K562 (cell line): Measurements from ENCODE around the gene CEP290. TPM values are rescaled to one million over a fixed set of nuclear protein-coding genes. Genes with fewer than 3 reads are reported as not detected.
A peak's percentile ranks its signal among the peaks of the same experiment; 100 is the strongest.
"Not testable (repeated sequence)": the region's sequence is repeated elsewhere in the genome, so short reads cannot be mapped to it uniquely, and the experiment has no call there.

Experiments used
- ATAC-seq: fragments of 200-7000 bp; cut with Tn5 transposase; 3 replicates; pipeline ENCODE4 v1.9.1; 2020; ENCODE audit warnings: moderate library complexity
- BruUV-seq: library from RNA; stranded (reverse); fragments of 400-500 nt; replicated peaks from 2 replicates; lab custom pipeline; 2021; lab: Mats Ljungman, UMichigan
- CTCF ChIA-PET: fragments of 300-600 bp; formaldehyde crosslinking; extraction: SDS; loops from one replicate; lab custom pipeline; 2021; ENCODE audit warnings: low intra/inter-chr PET ratio; lab: Yijun Ruan, JAX
- POLR2A ChIA-PET: fragments of 300-600, 350-650 bp; sonication (Branson Sonifier 250); formaldehyde crosslinking; extraction: SDS; loops from one replicate; lab custom pipeline; 2021; ENCODE audit warnings: antibody characterized with exemption, inconsistent platforms; lab: Yijun Ruan, JAX
- DNase-seq, 4 experiments: peaks; one replicate each; pipeline versions ENCODE4 v3.0.0 to v3.0.0-alpha.2; 2011 to 2018; ENCODE audit warnings: low spot score in 3 of 4, mixed read lengths in 3 of 4; ENCODE audit errors: extremely low read depth in 1 of 4
- FAIRE-seq: peaks from 2 replicates; lab custom pipeline; 2011; peaks lifted over from hg19 to GRCh38; lab: Jason Lieb, UNC
- H2AFZ ChIP-seq: 2 replicates; pipeline ENCODE4 v1.6.0; 2011; ENCODE audit warnings: low read depth, low read length, control low read depth, inconsistent platforms
- H3K27ac ChIP-seq: fragments of 200-600 bp; 3 replicates; pipeline ENCODE4 v1.8.0; 2011; ENCODE audit warnings: low read depth, mild to moderate bottlenecking, control low read depth, inconsistent platforms, low read length, moderate library complexity, mixed read lengths; ENCODE audit errors: extremely low read depth
- H3K27me3 ChIP-seq, 2 experiments: fragments of 300-600 bp in 1 of 2; 2 replicates in 1 of 2; 3 replicates in 1 of 2; pipeline versions ENCODE4 v1.6.0 to v1.8.0; 2011; ENCODE audit warnings: inconsistent platforms in 2 of 2, low read length in 2 of 2, mild to moderate bottlenecking in 1 of 2, mixed read lengths in 1 of 2, moderate library complexity in 1 of 2; ENCODE audit not compliant: control insufficient read depth in 2 of 2, insufficient read depth in 2 of 2
- H3K36me3 ChIP-seq: fragments of 300-600 bp; 3 replicates; pipeline ENCODE4 v1.8.0; 2011; ENCODE audit warnings: mild to moderate bottlenecking, low read length, inconsistent platforms; ENCODE audit not compliant: control insufficient read depth, insufficient read depth
- H3K4me1 ChIP-seq, 2 experiments: fragments of 200-600 bp in 1 of 2; replicated peaks in 1 of 2; 2 replicates in 1 of 2; 3 replicates in 1 of 2; pipeline versions ENCODE4 v1.5.1 to v1.8.0; 2011; ENCODE audit warnings: inconsistent platforms in 2 of 2, low read length in 2 of 2, mild to moderate bottlenecking in 1 of 2, mixed read lengths in 1 of 2, moderate library complexity in 1 of 2; ENCODE audit not compliant: control insufficient read depth in 2 of 2, insufficient read depth in 2 of 2
- H3K4me2 ChIP-seq: 2 replicates; pipeline ENCODE4 v1.6.1; 2011; ENCODE audit warnings: low read length, control low read depth, inconsistent platforms, mixed read lengths; ENCODE audit not compliant: insufficient read depth
- H3K4me3 ChIP-seq: fragments of 200-600 bp; sonication (generic), shearing (Covaris generic); 2 replicates; pipeline ENCODE4 v1.5.1; 2016; ENCODE audit warnings: control low read depth, inconsistent platforms
- H3K79me2 ChIP-seq: fragments of 200-600 bp; 3 replicates; pipeline ENCODE4 v1.8.0; 2011; ENCODE audit warnings: low read length, inconsistent platforms; ENCODE audit not compliant: control insufficient read depth, insufficient read depth
- H3K9ac ChIP-seq, 2 experiments: 2 replicates each; pipeline versions ENCODE4 v1.6.0 to v1.6.1; 2011; ENCODE audit warnings: low read depth in 2 of 2, low read length in 2 of 2, control low read depth in 1 of 2, inconsistent platforms in 1 of 2, mild to moderate bottlenecking in 1 of 2, mixed read lengths in 1 of 2; ENCODE audit not compliant: insufficient read depth in 1 of 2
- H3K9me1 ChIP-seq: one replicate; pipeline ENCODE4 v1.6.0; 2011; ENCODE audit warnings: inconsistent platforms, mild to moderate bottlenecking, low read length, moderate library complexity; ENCODE audit not compliant: control insufficient read depth, insufficient read depth
- H3K9me3 ChIP-seq: replicated peaks from 2 replicates; pipeline ENCODE4 v1.5.1; 2011; ENCODE audit warnings: low read depth, low read length, inconsistent platforms; ENCODE audit not compliant: control insufficient read depth, insufficient read depth
- H4K20me1 ChIP-seq: replicated peaks from 2 replicates; pipeline ENCODE4 v1.6.1; 2011; ENCODE audit warnings: low read length, inconsistent platforms, mixed read lengths; ENCODE audit not compliant: control insufficient read depth, insufficient read depth
- ELF2 ChIP-seq: fragments of 250-450 bp; sonication (Bioruptor Pico); IDR thresholded peaks from 2 replicates; pipeline ENCODE4 v1.5.0; 2021; ENCODE audit warnings: mild to moderate bottlenecking
- ERF ChIP-seq: fragments of 450-650 bp; formaldehyde crosslinking; IDR thresholded peaks from 2 replicates; pipeline ENCODE4 v1.4.0; 2020; ENCODE audit warnings: mild to moderate bottlenecking, mixed read lengths
- KAT7 ChIP-seq: sonication (generic); formaldehyde crosslinking; IDR thresholded peaks from 2 replicates; pipeline ENCODE4 v1.8.0; 2022; ENCODE audit warnings: missing genetic modification reagents, mild to moderate bottlenecking, borderline replicate concordance
- TAF1 ChIP-seq: IDR thresholded peaks from 2 replicates; pipeline ENCODE4 v1.6.1; 2011; ENCODE audit warnings: mild to moderate bottlenecking, low read length, moderate library complexity; ENCODE audit not compliant: insufficient read depth, control insufficient read depth, severe bottlenecking; ENCODE audit errors: extremely low read depth
- TRIM24 ChIP-seq, 2 experiments: fragments of 450-650 bp; IDR thresholded peaks; 2 replicates each; pipeline ENCODE4 v1.6.1; 2016
- ZBTB1 ChIP-seq: sonication (generic); formaldehyde crosslinking; IDR thresholded peaks from 2 replicates; pipeline ENCODE4 v1.8.1; 2023; ENCODE audit warnings: missing genetic modification reagents, low read depth, mild to moderate bottlenecking, borderline replicate concordance
- ZNF274 ChIP-seq: IDR thresholded peaks from 2 replicates; pipeline ENCODE4 v1.6.1; 2011; ENCODE audit warnings: low read depth, mild to moderate bottlenecking, low read length, moderate library complexity, borderline replicate concordance
- WGBS: fragments of 100-300 bp; shearing (Covaris generic); methylation state at CpG from one replicate; pipeline ENCODE4 v1.1.6; 2016; ENCODE audit warnings: low coverage, mixed read lengths; ENCODE audit not compliant: insufficient coverage; ENCODE audit errors: missing lambda C conversion rate; 5-methylcytosine and 5-hydroxymethylcytosine counted together
- in situ Hi-C: fragments of 300-500 bp; cut with MboI; formaldehyde crosslinking; loops from 4 replicates; pipeline ENCODE4 v1.15.0; 2018; ENCODE audit warnings: inconsistent platforms, mixed read lengths
- intact Hi-C: fragments of 100-400 bp; cut with micrococcal nuclease; formaldehyde crosslinking; loops from 2 replicates; pipeline ENCODE4 v1.14.2; 2022
- polyA plus RNA-seq, 8 experiments: library from polyadenylated mRNA; depleted of rRNA in 4 of 8; stranded (reverse) in 5 of 8; unstranded in 3 of 8; fragments of >200 nt; fragmentation: Nextera tagmentation in 2 of 8; fragmentation: Illumina TruSeq in 1 of 8; extraction: Ambion mirVana in 2 of 8; extraction: Trizol in 1 of 8; gene quantifications; 2 replicates each; pipeline versions ENCODE4 v1.2.1 to v1.2.3, GENCODE V29; 2011 to 2014; ENCODE audit warnings: inconsistent platforms in 1 of 8, missing spikeins in 1 of 8
- total RNA-seq, 7 experiments: library from RNA; depleted of rRNA in 6 of 7; stranded (reverse); fragments of >200 nt in 6 of 7; fragmentation: Illumina TruSeq in 2 of 7; extraction: Trizol in 2 of 7; gene quantifications; 2 replicates each; pipeline versions ENCODE4 v1.2.1 to v1.2.3, GENCODE V29; 2011 to 2021; ENCODE audit warnings: low replicate concordance in 1 of 7
- TF ChIP-seq, protein P1 (sequence below): fragments of 450-650 bp; formaldehyde crosslinking; IDR thresholded peaks from 2 replicates; pipeline ENCODE4 v1.4.0; 2022; ENCODE audit warnings: missing genetic modification characterization

Gene CEP290
- total and polyA plus RNA-seq, 9 of the 15 experiments (the other 6 are each of a cell fraction or from before 2014, with no cell fraction given): 7.2 to 19.4 (median 18.1) TPM

DNA sequence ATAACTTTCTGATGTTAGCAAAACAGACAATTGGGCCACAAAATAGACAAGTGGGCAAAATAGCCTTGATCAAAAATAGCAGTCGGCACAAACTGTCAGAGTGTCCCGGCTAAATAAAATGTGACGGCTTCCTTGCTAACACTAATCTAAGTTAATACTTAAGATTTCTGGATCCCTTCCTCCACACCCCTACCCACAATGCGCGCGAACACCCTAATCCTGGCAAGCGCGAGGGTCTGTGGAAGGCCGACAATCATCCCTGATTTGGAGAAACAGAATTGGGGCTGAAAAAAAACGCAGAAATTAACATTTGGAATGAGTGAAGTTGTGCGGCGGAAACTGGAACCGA is 489 bp downstream of the CEP290 start:
- Histone ChIP-seq H3K4me1 (peaks cover 0 to 7% of the 10 kb centered on the region in 2 experiments; a peak in 2 of 5 replicates), H3K9me1 (no peaks in the 10 kb centered on the region), H3K36me3 (peaks cover 29% of the 10 kb centered on the region; the same call in 2 of the 3 replicates), H3K4me3 (peak overlapping the region; percentile 68), H3K79me2 (peaks cover 45% of the 10 kb centered on the region), H4K20me1 (no peaks in the 10 kb centered on the region), H3K27ac (peak overlapping the region; percentile 66), H3K4me2 (peak overlapping the region; percentile 75), H3K27me3 (no peaks in the 10 kb centered on the region), H2AFZ (peak overlapping the region; percentile 94), H3K9ac (peak overlapping the region; percentile 68 to 90), H3K9me3 (no peaks in the 10 kb centered on the region)
- POLR2A ChIA-PET: interaction anchor here (1.1 to 1.4 kb wide), 3 partner anchors 9 to 27 kb away, joined by 3 to 6 read pairs (median 5); no protein-coding TSS in a partner anchor
- intact Hi-C loops: loop anchor here (10.0 kb wide), 1 partner anchor 1383 kb away; the partner anchor contains the start of genes GALNT4 and POC1B
- in situ Hi-C loops: no loop called here
- no peak for DNase-seq
- CTCF ChIA-PET: no interaction called here
- ATAC-seq: peak; percentile 1; the same call in 1 of the 3 replicates
- TSS peak; percentile 81 for BruUV-seq
- TF ChIP-seq, protein P1, sequence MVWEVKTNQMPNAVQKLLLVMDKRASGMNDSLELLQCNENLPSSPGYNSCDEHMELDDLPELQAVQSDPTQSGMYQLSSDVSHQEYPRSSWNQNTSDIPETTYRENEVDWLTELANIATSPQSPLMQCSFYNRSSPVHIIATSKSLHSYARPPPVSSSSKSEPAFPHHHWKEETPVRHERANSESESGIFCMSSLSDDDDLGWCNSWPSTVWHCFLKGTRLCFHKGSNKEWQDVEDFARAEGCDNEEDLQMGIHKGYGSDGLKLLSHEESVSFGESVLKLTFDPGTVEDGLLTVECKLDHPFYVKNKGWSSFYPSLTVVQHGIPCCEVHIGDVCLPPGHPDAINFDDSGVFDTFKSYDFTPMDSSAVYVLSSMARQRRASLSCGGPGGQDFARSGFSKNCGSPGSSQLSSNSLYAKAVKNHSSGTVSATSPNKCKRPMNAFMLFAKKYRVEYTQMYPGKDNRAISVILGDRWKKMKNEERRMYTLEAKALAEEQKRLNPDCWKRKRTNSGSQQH (CRISPR knock-in tag): no peak
- no peak for TF ChIP-seq KAT7
- no peak for TF ChIP-seq ZNF274
- TF ChIP-seq ZBTB1 (CRISPR knock-in tag): no peak
- TF ChIP-seq ERF (CRISPR knock-in tag): no peak
- 0 out of 2 replicates have a peak, but pooled peaks have one; percentile 32 for TF ChIP-seq ELF2
- TF ChIP-seq TAF1: peak; percentile 19
- TF ChIP-seq TRIM24 (IDR thresholded peaks at IDR 0.05): 0 out of 4 replicates have a peak, but pooled peaks of 1 of the 2 experiments have one; percentile 26
- WGBS: under 1% methylated on average over 13 of the region's 13 CpGs
- no peak for FAIRE-seq

DNA sequence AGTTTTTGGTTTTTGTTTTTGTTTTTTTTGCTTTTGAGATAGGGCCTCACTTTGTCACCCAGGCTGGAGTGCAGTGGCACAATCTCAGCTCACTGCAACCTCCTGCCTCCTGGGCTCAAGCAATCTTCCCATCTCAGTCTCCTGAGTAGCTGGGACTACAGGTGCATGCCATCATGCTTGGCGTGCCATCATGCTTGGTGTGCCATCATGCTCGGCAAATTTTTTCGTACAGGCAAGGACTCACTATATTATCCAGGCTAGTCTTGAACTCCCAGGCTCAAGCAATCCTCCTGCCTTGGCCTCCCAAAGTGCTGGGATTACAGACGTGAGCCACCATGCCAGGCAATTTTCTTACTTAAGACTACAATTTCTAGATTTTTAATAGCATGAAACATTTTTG is 2.2 kb downstream of the CEP290 start:
- intact Hi-C loops: loop anchor here (10.0 kb wide), 1 partner anchor 1385 kb away; the partner anchor contains the start of genes GALNT4 and POC1B
- H2AFZ ChIP-seq, DNase-seq, in situ Hi-C loops, H3K4me3 ChIP-seq, CTCF ChIA-PET, H3K9me3 ChIP-seq, POLR2A ChIA-PET, H3K27ac ChIP-seq, FAIRE-seq, ATAC-seq, H3K4me2 ChIP-seq, H3K9me1 ChIP-seq, H3K9ac ChIP-seq, H3K27me3 ChIP-seq, H3K4me1 ChIP-seq, BruUV-seq, H4K20me1 ChIP-seq: not testable (repeated sequence)
- Histone ChIP-seq H3K36me3 (peaks cover 36% of the 10 kb centered on the region), H3K79me2 (peaks cover 31% of the 10 kb centered on the region)
- 100% methylated on average over 4 of the region's 4 CpGs for WGBS
